22Rv1 (cell line): ENCODE data around the gene PNPLA5.

Experiments used
- ZFX ChIP-seq: fragments of 450-650 bp; IDR thresholded peaks from 2 replicates; pipeline ENCODE4 v1.6.1; 2017; ENCODE audit warnings: antibody characterized with exemption, borderline replicate concordance
- TF ChIP-seq, protein P1 (sequence below): fragments of 450-650 bp; IDR thresholded peaks from 2 replicates; pipeline ENCODE4 v1.5.1; 2017; ENCODE audit warnings: mild to moderate bottlenecking

DNA sequence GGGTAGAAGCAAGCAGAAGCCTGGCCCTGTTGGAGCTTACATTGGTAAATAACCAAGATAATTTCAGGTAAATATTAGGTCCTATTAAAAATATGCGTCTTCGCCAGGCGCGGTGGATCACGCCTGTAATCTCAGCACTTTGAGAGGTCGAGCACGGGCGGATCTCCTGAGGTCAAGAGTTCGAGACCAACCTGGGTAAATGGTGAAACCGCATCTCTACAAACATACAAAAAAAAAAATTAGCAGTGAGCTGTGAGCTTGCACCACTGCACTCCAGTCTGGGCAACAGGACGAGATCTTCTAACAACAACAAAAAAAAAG, 29.0 kb downstream of the PNPLA5 start:
- TF ChIP-seq, protein P1, sequence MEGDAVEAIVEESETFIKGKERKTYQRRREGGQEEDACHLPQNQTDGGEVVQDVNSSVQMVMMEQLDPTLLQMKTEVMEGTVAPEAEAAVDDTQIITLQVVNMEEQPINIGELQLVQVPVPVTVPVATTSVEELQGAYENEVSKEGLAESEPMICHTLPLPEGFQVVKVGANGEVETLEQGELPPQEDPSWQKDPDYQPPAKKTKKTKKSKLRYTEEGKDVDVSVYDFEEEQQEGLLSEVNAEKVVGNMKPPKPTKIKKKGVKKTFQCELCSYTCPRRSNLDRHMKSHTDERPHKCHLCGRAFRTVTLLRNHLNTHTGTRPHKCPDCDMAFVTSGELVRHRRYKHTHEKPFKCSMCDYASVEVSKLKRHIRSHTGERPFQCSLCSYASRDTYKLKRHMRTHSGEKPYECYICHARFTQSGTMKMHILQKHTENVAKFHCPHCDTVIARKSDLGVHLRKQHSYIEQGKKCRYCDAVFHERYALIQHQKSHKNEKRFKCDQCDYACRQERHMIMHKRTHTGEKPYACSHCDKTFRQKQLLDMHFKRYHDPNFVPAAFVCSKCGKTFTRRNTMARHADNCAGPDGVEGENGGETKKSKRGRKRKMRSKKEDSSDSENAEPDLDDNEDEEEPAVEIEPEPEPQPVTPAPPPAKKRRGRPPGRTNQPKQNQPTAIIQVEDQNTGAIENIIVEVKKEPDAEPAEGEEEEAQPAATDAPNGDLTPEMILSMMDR = no peak
- no peak for TF ChIP-seq ZFX
